Measurements from ENCODE around the gene TTC19.

Gene TTC19, protein sequence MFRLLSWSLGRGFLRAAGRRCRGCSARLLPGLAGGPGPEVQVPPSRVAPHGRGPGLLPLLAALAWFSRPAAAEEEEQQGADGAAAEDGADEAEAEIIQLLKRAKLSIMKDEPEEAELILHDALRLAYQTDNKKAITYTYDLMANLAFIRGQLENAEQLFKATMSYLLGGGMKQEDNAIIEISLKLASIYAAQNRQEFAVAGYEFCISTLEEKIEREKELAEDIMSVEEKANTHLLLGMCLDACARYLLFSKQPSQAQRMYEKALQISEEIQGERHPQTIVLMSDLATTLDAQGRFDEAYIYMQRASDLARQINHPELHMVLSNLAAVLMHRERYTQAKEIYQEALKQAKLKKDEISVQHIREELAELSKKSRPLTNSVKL

DNA sequence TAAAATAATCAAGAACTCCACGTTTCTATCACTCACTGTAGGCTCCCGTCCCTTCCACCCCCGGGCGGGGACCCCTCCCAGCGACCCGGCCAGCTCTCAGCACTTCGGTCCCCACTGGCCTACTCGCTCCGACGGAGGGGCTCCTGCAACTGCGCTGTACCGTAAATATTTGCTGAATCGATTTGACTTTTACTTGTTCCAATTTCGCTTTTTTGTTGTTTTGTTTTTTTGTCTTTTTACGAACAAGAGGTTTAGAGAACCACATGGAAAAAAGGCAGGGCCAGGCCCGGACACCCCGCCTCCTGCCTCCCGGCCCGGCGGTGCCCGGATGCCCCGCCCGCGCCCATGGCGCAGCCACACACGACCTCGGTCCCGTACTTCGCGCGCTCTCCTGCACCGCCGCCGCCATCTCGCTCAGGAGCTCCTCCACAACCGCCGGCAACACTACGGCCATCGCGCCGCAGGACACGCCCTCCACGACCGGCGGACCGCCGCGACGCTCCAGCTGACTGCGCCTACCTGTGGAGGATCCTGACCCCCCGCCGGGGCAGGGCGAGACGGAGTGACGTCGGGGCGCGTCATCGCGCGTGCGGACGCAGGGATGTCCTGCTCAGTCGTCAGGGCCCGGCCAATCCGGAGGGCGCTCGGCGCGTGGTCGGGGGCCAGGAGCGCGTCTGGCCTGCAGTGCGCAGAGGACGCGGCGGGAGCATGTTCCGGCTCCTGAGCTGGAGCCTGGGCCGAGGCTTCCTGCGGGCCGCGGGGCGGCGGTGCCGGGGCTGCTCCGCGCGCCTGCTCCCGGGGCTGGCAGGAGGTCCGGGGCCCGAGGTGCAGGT is at the start of gene TTC19, which contains the start of gene ZSWIM7:
TSS of gene TTC19 (plus strand) at position 684 of the 833 bp plus-strand sequence. CDS start at position 709, 25 bp downstream.
TSS of gene ZSWIM7 (minus strand) at position 564 of the 833 bp plus-strand sequence. CDS start at position 454, 110 bp downstream.
- DNase-seq, result peak; percentile 94

DNA sequence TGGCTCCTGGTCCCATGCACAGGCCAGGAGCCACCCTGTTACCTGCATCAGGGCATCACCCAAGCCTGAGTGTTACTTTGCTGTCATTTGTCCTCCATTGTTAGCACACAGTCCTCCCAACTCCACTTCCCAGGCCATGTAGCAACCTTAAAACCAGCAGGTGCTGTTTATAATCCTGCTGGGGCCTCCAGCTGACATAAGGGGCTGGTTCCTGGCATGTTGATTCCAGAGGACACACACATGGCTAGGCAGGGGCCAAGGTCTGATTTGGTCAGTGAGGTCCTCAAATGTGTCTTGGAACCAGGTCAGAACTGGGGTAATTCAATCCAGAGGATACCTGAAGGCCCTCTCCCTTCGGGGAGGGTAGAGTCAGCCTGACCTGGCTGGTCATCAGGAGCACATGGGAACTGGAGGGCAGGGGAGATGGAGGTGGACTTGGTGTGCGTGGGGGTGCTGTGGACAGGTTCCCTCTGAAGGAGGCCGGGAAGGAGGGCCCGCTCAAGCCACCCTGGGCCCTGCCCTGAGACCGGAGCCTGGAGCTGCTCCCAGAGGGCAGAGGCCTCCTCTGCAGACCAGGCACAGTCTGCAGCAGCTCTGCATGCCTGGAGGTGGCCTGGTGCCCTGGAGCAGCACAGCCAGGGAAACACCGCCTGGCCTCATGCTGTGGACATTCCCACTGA is 48.1 kb upstream of the TTC19 start:
- DNase-seq, result no peak

DNA sequence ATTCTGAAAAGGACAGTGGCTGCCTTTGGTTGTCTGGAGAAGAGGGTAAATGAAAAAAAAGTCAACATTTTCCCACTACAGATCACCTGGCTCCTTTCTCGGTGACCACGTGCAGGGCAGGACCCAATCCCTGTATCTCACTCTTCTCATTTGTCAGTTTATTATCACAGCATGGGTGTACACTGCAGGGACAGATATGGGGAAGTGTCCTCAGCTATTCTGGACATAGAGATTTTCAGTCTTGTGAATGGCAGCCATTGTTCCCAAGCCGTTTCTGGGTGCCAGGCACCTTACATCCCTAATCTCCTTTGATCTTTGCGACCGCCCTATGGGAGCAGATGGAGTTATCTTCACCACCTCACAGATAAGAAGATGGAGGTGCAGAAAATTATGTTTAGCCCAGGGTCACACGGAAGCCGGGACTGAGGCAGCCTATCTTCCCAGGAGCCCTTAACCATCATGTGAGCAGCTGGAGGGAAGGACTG is 47.5 kb upstream of the TTC19 start:
- no peak for DNase-seq

DNA sequence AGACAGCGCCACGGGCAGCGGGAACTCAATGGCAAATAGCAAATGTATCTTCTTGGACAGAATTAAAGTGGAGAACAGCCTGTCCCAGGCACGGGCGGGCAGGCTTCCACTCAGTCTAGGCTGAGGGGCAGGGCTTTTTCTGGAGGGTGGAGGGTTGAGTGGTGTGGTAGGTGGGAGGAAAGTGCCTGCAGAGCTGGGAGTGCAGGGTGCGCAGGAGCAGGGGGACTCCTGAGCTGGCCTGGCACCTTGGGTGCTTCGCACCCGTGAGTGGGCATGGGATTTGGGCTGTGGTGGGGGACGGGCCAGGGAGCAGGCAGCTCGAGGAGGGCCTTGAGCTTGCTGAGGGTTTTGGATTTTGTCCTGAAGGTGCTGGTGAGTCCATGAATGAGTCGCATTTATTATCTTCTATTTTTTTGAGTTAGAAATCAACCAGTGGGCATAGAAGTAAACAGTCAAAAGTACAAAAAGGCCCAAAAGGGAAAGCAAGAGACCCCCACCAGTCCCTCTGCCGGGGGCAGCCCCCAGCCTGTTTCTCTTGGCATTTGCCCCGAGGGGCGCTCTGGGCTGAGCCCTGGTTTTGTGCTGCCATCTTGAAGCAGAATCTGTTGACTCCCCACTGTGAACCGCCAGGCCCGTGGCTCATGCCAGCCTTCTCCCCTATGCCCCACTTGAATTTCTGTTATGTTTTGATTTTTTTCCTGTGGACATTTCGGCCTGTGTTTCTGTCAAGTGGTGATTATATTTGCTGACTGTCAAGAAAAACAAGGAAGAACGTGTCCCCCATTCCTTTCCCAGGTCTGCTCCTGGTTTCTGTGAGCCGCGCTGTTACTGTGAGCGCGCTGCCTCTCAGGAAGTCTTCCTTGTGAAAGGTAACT is 46.5 kb upstream of the TTC19 start:
- no peak for DNase-seq

DNA sequence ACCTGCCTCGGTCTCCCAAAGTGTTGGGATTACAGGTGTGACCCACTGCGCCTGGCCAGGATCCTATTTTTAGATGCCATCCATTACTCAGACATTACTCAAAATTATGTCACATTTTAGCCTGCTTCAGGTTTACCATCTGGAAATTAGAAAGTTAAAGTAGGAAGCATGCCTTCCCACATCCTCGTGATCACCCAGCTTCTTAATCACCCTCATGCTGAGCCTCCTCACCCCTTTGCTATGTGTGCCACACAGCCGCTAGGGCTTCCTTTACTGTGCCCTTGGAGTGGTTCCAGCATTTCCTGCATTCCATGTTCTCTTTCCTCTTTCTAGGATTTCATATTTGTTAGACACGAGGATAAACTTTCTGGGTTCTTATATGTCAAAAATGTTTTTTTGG is 45.4 kb upstream of the TTC19 start:
- DNase-seq, result no peak

DNA sequence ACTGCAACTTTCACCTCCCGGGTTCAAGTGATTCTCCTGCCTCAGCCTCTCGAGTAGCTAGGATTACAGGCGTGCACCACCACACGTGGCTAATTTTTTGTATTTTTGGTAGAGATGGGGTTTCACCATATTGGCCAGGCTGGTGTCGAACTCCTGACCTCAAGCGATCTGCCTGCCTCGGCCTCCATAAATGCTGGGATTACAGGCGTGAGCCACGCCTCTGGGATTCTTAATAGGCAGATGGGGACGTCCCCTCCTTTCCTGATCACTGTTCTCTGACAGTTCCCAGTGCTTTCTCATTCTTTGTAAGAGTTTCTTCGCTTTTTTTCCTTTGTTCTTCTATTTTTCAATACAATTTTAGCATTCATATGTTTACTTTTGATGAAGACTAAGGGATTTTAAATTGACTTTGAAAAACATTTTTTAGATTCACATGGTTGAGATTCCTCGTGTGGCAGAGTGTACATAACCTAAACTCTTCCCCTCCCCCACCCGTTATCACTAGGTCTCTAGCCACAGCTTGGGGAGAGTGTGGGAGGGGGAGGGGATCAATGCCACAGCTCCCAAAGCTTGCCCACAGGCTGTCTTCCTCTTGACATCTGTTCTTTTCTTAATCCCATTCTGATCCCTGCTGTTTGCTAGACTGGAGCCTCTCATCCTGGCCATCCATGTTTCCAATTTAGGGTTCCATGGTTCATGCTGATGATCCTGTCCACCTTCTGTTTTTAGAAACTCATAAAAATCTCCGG is 43.7 kb upstream of the TTC19 start:
- DNase-seq, result no peak

DNA sequence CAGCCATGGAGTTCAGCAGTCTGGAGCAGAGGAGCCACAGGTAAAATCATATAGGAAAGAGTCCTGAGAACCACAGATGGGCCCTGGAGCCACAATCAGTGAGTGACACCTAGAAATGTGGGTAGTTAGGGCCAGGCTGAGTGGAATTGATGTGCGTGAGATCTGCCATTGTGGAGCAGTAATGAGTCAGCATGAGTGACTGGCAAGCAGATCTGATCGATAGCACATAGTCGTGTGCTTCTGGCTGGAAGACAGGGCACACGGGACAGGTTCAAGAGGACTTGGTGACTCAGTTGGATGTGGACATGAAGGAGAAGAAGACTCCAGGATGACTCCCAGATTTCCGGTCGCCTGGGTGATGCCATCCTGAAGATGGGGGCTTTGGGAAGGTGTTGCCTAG is 42.4 kb upstream of the TTC19 start:
- DNase-seq, result no peak

DNA sequence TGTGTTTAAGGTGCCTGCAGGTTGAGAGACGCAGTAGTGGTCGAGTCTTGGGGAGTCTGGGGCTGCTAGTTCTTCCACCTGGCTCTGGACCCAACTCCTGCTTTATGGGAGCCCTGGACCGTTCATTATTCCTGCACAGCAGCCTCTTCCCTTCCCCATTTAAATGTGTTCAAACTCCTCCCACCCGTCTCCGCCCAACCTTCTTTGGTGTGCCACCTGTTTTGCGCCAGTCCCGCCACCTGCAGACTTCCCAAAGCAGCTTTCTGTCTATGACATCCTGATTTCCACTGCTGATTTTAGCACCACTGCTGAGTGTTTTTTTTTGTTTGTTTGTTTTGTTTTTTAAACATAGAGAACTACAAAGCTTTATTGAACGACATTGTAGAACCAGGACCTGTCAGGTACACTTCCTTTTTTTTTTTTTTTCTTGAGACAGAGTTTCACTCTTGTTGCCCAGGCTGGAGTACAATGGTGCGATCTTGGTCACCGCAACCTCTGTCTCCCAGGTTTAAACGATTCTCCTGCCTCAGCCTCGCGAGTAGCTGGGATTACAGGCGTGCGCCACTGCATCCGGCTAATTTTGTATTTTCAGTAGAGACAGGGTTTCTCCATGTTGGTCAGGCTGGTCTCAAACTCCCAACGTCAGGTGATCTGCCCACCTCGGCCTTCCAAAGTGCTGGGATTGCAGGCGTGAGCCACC is 41.9 kb upstream of the TTC19 start:
- no peak for DNase-seq

DNA sequence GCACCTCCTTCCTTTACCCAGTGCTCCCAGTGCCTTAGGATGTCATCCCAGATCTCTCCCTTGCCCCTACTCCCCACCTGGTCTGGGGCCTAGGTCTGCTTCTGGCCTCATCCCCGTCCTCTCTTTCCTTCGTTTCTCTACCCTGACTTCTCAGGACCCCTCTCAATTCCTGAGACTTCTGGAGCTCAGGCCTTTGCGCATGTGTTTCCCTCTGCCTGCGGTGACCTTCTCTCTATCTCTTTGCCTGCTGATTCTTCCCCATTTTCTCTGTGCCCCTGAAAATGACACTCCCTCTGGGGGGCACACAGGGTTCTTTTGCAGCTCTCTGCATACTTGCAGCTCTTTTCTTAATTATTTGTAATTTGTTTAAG is 41.2 kb upstream of the TTC19 start:
- no peak for DNase-seq

DNA sequence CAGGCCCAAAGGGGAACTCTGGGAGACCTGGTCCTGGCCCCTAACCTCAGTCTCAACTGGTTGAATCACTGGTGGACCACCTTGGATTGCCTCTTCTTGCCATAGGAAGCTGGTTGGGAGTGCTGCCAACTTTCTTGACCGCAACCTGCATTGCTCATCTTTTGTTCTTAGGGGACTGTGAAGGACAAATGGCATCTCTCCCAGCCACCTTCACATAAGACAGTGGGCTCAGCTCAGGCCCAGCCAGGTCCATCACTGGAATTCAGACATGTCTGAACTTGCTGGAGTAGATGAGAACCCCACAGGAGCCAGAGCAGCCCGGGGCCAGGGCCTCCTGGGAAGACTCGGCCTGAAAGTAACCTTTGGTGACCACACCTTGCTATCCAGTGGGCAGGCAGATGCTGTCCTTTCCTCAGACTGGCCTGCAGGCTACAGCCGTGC is 35.9 kb upstream of the TTC19 start:
- DNase-seq, result no peak

DNA sequence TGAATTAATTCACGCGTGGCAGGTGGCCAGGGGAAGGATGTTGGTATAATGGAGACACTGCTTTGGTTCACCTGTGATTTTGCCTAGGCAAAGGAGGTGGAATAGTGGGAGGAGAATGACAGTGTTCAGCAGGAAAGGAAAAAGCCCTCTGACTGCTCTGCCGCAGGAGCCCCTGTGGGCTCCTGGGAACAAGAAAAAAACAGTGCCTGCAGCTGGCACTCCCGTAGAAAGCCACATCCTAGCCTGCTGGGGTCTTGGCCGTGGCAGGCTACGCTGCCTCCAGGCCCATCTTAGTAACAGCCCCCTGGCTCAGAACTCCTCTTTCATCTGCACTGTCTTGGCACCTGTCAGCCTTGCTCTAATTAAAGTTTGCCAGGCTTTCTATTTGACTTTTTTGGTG is 34.1 kb upstream of the TTC19 start:
- DNase-seq, result no peak

DNA sequence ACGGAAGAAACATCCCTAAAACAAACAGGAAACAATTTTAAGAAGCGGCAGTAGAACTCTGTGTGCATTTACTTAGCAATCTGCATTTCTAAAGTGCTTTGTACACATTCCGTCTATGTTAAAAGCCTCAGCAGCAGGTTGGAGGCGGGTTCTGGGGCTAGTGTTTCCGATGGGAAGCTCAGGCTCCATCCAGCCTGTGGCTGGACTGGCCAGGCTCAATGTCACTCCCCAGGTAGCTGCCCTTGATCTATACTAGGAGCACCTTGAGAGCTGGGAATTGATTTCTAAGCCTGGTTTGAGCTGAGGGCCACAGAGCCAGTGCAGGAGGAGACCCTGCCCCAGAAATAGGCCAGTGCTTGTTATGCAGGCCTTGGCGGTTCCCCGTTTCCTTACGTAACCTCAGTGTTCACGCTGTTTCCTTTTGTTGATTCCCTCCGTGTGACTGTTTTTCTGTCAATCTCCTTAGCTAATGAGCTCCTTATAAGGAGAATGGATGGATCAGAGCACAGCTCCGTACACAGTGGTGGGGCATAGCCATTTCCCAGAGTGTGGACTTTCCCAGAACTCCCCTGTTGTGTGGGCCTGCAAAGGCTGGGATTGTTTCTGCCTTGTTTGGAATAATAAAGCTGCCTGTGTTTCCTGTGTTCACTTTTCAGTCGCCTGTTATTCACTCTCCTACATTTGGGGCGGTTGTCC is 33.3 kb upstream of the TTC19 start:
- no peak for DNase-seq

DNA sequence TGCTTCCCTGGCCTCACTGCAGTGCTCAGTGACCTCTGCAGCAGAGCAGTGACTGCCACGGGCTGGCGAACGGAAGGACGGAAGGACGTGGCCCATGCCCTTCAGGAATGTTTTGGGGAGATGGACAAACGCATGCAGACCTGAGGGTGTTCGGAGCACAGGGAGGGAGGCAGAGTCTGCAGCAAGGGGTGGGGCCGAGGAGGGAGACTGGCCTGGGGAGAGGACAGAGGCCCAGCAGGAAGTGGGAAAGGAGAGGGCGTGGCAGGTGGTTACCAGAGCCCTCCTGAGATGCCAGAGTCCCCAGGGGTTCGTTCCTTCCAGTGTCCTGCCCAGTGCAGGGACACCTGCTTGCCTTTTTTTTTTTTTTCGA is 32.8 kb upstream of the TTC19 start:
- no peak for DNase-seq

DNA sequence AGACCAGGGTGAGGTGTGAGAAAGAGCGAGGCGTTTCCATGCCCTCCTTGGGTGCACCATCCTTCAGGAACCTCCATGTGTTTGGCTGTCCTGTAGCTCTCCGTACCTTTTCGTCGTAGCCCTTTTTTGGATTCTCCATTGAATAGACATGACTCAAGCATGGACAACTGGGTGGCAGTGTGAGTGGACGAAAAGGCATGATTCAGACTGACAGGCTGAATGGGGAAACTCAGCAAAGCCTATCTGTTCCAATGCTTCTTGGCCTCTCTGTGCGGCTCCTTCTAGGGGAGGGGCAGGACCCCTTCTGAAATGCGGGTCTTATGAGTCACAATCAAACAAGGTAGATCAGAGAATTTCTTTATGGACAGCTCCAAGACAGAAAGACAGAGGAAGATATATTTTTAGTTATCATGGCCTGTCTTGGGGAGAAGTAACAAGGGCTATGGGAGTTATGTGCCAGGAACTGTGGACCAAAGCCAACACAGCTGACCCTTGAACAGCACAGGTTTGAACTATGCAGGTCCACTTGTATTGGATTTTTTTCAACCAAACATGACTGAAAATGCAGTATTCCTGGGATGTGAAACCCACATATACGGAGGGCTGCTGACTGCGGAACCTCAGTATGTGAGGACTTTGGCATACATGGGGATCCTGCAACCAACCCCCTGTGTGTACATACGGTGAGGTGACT is 31.8 kb upstream of the TTC19 start:
- DNase-seq, result no peak

DNA sequence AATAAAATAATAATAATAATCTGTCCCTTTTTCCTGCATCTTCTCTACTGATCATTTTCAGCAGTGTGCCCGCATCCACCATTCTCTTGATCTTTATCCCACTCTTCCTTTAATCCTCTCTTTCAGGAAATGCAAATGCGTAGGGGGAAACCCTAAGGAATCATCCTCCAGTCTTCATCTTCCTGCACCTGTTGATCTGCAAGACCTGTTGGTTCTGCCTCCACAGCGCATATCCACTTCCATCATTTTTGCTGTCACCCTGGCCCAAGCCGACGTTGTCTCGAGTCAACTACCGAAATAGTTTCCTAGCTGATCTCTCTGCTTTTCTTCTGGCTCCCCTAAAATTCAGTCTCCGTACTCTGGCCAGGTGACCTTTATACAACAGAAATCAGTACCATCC is 30.2 kb upstream of the TTC19 start:
- no peak for DNase-seq

DNA sequence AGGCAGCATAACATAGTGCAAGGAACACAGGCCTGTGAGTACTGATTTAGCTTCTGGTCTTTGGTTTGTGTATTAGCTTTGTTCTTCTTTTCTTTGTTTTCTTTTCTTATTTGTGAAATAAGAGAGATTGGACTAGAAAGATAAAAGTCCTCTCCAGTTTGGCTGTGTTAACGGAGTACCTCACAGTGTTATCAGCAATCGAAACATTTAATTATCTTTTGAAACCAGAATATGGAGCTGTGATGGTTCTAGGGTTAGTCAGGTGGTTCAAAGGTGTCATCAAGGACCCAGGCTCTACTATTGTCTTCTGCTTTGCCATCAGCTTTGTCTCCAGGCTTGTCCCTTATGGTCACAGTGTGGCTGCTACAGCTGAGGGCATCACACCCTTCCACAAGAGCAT is 29.1 kb upstream of the TTC19 start:
- no peak for DNase-seq

DNA sequence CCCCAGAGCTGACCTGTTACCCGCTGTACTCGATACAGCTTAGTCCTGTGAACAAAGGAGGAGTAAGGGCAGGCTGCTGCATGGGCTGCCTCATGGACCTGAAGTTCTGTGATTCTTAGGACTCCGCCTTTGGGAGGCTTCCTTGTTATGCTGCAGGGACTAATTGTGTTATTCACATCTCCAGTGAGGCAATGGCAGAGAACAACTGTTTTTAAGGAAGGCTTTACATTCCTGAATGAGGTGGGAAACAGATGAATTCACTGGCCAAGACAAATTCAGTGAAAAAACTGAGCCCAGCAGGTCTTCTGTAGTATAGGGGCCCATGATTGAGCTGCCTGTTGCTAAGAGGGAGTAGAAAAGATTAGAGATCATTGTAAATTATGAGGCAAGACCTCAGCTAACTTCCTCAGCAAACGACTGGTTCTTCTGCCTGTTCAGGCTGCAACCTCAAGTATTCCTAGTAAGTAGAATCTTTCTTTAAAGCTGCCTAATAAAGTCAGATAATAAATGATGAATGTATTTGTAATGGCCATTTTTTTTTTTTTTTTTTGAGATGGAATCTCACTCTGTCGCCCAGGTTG is 28.4 kb upstream of the TTC19 start:
- no peak for DNase-seq

DNA sequence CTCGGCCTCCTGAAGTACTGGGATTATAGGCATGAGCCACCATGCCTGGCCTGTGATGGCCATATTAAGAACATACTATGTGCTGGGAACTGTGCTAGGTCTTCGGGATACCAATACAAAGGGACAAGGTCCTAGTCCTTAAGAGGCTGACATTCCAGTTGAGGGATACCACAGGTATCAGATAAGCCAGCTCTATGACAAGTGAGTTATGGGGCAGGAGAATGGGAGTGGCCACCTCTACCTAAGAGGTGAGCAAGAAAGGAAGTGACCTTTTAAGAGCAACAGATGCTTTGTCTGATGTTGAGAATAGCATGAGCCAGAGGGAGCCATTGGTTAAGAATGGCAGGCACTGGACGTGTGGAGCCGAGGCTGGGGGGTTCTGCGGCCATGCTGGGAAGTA is 27.7 kb upstream of the TTC19 start:
- no peak for DNase-seq

DNA sequence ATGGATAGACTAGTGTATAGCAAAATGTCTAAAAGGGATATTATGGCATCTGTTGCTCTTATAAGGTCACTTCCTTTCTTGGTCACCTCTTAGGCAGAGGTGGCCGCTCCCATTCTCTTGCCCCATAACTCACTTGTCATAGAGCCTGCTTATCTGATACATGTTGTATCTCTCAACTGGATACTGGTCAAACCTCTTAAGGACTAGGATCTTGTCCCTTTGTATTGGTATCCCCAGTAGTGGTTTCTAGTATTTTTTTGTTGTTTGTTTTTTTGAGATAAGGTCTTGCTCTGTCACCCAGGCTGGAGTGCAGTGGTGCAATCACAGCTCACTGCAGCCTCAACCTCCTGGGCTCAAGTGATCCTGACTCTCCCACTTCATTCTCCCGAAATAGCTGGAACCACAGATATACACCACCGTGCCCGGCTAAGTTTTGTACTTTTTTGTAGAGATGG is 27.1 kb upstream of the TTC19 start:
- no peak for DNase-seq
